GM23338 (cell line): ENCODE measurements around the gene FIGN. TPM values are rescaled to one million over a fixed set of nuclear protein-coding genes. Genes with fewer than 3 reads are reported as not detected.

ENCODE experiments used
- ATAC-seq: fragments of 200-7000 bp; cut with Tn5 transposase; 3 replicates; pipeline ENCODE4 v1.9.1; 2020
- DNase-seq: peaks from one replicate; pipeline ENCODE4 v3.0.0-alpha.2; 2015; ENCODE audit warnings: low spot score
- H2AFZ ChIP-seq: fragments of 200-600 bp; sonication (generic); 2 replicates; pipeline ENCODE4 v1.8.0; 2016; ENCODE audit warnings: antibody characterized with exemption, mild to moderate bottlenecking, moderate library complexity
- H3F3A ChIP-seq: fragments of 200-600 bp; sonication (generic); replicated peaks from 2 replicates; pipeline ENCODE4 v1.8.0; 2017; ENCODE audit warnings: antibody characterized with exemption, mixed run types, low read depth
- H3K27ac ChIP-seq: fragments of 200-600 bp; sonication (generic); 2 replicates; pipeline ENCODE4 v1.6.1; 2016; ENCODE audit warnings: low read depth
- H3K27me3 ChIP-seq: fragments of 200-600 bp; sonication (generic); 2 replicates; pipeline ENCODE4 v1.8.0; 2016; ENCODE audit warnings: mild to moderate bottlenecking, mixed run types, moderate library complexity; ENCODE audit not compliant: insufficient read depth
- H3K36me3 ChIP-seq: fragments of 200-600 bp; sonication (generic); 2 replicates; pipeline ENCODE4 v1.8.0; 2016; ENCODE audit warnings: mild to moderate bottlenecking; ENCODE audit not compliant: insufficient read depth
- H3K4me1 ChIP-seq: fragments of 200-600 bp; sonication (generic); 2 replicates; pipeline ENCODE4 v1.8.0; 2016; ENCODE audit warnings: mild to moderate bottlenecking, moderate library complexity; ENCODE audit not compliant: insufficient read depth
- H3K4me2 ChIP-seq: fragments of 200-600 bp; sonication (generic); 2 replicates; pipeline ENCODE4 v1.7.1; 2017; ENCODE audit warnings: mixed run types
- H3K4me3 ChIP-seq: fragments of 200-600 bp; sonication (generic); 2 replicates; pipeline ENCODE4 v1.6.1; 2016; ENCODE audit warnings: mixed run types
- H3K79me2 ChIP-seq: fragments of 200-600 bp; sonication (generic); replicated peaks from 2 replicates; pipeline ENCODE4 v1.8.0; 2017; ENCODE audit warnings: mild to moderate bottlenecking; ENCODE audit not compliant: insufficient read depth
- H3K9me2 ChIP-seq: fragments of 200-600 bp; sonication (generic); 2 replicates; pipeline ENCODE4 v1.8.0; 2017; ENCODE audit not compliant: insufficient read depth
- H4K20me1 ChIP-seq: fragments of 200-600 bp; sonication (generic); replicated peaks from 2 replicates; pipeline ENCODE4 v1.8.0; 2017; ENCODE audit warnings: mild to moderate bottlenecking; ENCODE audit not compliant: insufficient read depth
- H3K27ac Mint-ChIP-seq: 2 replicates; pipeline ENCODE4 v1.8.0; 2020; ENCODE audit warnings: inconsistent platforms, mild to moderate bottlenecking, moderate library complexity, mixed read lengths
- H3K27me3 Mint-ChIP-seq: 3 replicates; pipeline ENCODE4 v1.8.0; 2022; ENCODE audit warnings: low read depth, mild to moderate bottlenecking, moderate library complexity, mixed read lengths, inconsistent platforms; ENCODE audit not compliant: insufficient read depth, poor library complexity
- H3K36me3 Mint-ChIP-seq: 3 replicates; pipeline ENCODE4 v1.8.0; 2021; ENCODE audit warnings: low read depth, mild to moderate bottlenecking, inconsistent platforms, moderate library complexity, mixed read lengths
- H3K4me1 Mint-ChIP-seq: 3 replicates; pipeline ENCODE4 v1.8.0; 2020; ENCODE audit warnings: mild to moderate bottlenecking, inconsistent platforms, mixed read lengths
- H3K4me3 Mint-ChIP-seq: 3 replicates; pipeline ENCODE4 v1.8.0; 2021; ENCODE audit warnings: moderate library complexity, mild to moderate bottlenecking, inconsistent platforms, mixed read lengths
- H3K9me3 Mint-ChIP-seq: 3 replicates; pipeline ENCODE4 v1.8.0; 2020; ENCODE audit warnings: moderate library complexity, mild to moderate bottlenecking, inconsistent platforms, mixed read lengths
- CREB1 ChIP-seq: fragments of 250-450 bp; sonication (Bioruptor Pico); IDR thresholded peaks from 2 replicates; pipeline ENCODE4 v1.5.0; 2020; ENCODE audit warnings: low read depth, mild to moderate bottlenecking, moderate library complexity
- CTCF ChIP-seq, 2 experiments: fragments of 200-600 bp in 1 of 2; sonication (generic) in 1 of 2; conservative IDR thresholded peaks; 2 replicates each; pipeline versions ENCODE4 v1.5.1 to v1.6.1; 2016 to 2017; ENCODE audit warnings: antibody characterized with exemption in 2 of 2, low read depth in 2 of 2, mild to moderate bottlenecking in 2 of 2, moderate library complexity in 1 of 2
- ETS1 ChIP-seq: IDR thresholded peaks from 2 replicates; pipeline ENCODE4 v1.6.1; 2016; ENCODE audit warnings: antibody characterized with exemption
- EZH2 ChIP-seq: fragments of 200-600 bp; sonication (generic); IDR thresholded peaks from one replicate; pipeline ENCODE4 v1.8.0; 2017; ENCODE audit warnings: antibody characterized with exemption, mild to moderate bottlenecking, low read depth; ENCODE audit not compliant: unreplicated experiment
- EZH2phosphoT487 ChIP-seq: fragments of 200-600 bp; sonication (generic); IDR thresholded peaks from one replicate; pipeline ENCODE4 v1.8.1; 2018; ENCODE audit warnings: antibody characterized with exemption; ENCODE audit not compliant: unreplicated experiment
- JUNB ChIP-seq: IDR thresholded peaks from one replicate; pipeline ENCODE4 v1.6.1; 2016; ENCODE audit warnings: antibody characterized with exemption; ENCODE audit not compliant: unreplicated experiment
- NANOG ChIP-seq: IDR thresholded peaks from 2 replicates; pipeline ENCODE4 v1.6.1; 2016; ENCODE audit warnings: antibody characterized with exemption, borderline replicate concordance
- POLR2AphosphoS5 ChIP-seq: IDR thresholded peaks from 2 replicates; pipeline ENCODE4 v1.6.1; 2016; ENCODE audit warnings: antibody characterized with exemption, low read depth
- REST ChIP-seq: IDR thresholded peaks from one replicate; pipeline ENCODE4 v1.6.1; 2018; ENCODE audit warnings: antibody characterized with exemption; ENCODE audit not compliant: unreplicated experiment
- STAT1 ChIP-seq: IDR thresholded peaks from one replicate; pipeline ENCODE4 v1.6.1; 2016; ENCODE audit warnings: antibody characterized with exemption; ENCODE audit not compliant: unreplicated experiment
- ZNF114 ChIP-seq: fragments of 250-450 bp; sonication (Bioruptor Pico); IDR thresholded peaks from 2 replicates; pipeline ENCODE4 v1.5.0; 2020; ENCODE audit warnings: mild to moderate bottlenecking, moderate library complexity
- ZNF331 ChIP-seq: fragments of 250-450 bp; sonication (Bioruptor Pico); IDR thresholded peaks from 2 replicates; pipeline ENCODE4 v1.5.0; 2020; ENCODE audit warnings: low read depth, mild to moderate bottlenecking, moderate library complexity
- ZNF462 ChIP-seq: fragments of 250-450 bp; sonication (Bioruptor Pico); IDR thresholded peaks from 2 replicates; pipeline ENCODE4 v1.5.0; 2020; ENCODE audit warnings: mild to moderate bottlenecking, moderate library complexity
- polyA plus RNA-seq: library from polyadenylated mRNA; unstranded; fragments of >200 nt; fragmentation: Nextera tagmentation; extraction: Ambion mirVana; gene quantifications from 2 replicates; pipeline ENCODE4 v1.2.1, GENCODE V29; 2016
- total RNA-seq: library from RNA; depleted of rRNA; stranded (reverse); fragments of >200 nt; shearing (Covaris generic); gene quantifications from 2 replicates; pipeline ENCODE4 v1.2.3, GENCODE V29; 2014

The FIGN gene
- total and polyA plus RNA-seq, 2 experiments from 2014 or later: 17.2 to 23.6 TPM

GRCh38 chr2:163626639-163627109, 109.1 kb downstream of the FIGN start:
- no peaks in the 10 kb centered on the region for H4K20me1 ChIP-seq
- TF ChIP-seq CTCF (conservative IDR thresholded peaks at IDR 0.05; ENCODE audit: low read depth in 2 of 2) (no peak), EZH2phosphoT487 (no peak), CREB1 (no peak), ZNF331 (CRISPR knock-in tag) (no peak), NANOG (no peak), ZNF114 (CRISPR knock-in tag) (no peak), POLR2AphosphoS5 (no peak), ZNF462 (no peak), STAT1 (no peak), REST (no peak), JUNB (no peak), EZH2 (no peak), ETS1 (no peak)
- no peak overlapping the region for H3K27ac ChIP-seq
- H3K79me2 ChIP-seq: 0 out of 2 replicates have a peak, but pooled peaks cover 4% of the 10 kb centered on the region
- H3K4me3 ChIP-seq: no peak overlapping the region
- no peaks in the 10 kb centered on the region for H3K36me3 ChIP-seq
- no peak overlapping the region for H3K4me3 Mint-ChIP-seq
- H3K4me1 ChIP-seq: peaks cover 7% of the 10 kb centered on the region
- peaks cover 28% of the 10 kb centered on the region for H3K4me1 Mint-ChIP-seq
- no peaks in the 10 kb centered on the region for H3K27me3 Mint-ChIP-seq
- H3K27me3 ChIP-seq: no peaks in the 10 kb centered on the region
- DNase-seq (no peak), ATAC-seq (no peak)
- no peak overlapping the region for H3K27ac Mint-ChIP-seq
- H3F3A ChIP-seq: no peaks in the 10 kb centered on the region
- H3K9me2 ChIP-seq: no peaks in the 10 kb centered on the region; the same call in 1 of the 2 replicates
- no peaks in the 10 kb centered on the region for H3K9me3 Mint-ChIP-seq
- H2AFZ ChIP-seq: no peak overlapping the region
- H3K4me2 ChIP-seq: no peak overlapping the region
- H3K36me3 Mint-ChIP-seq: no peaks in the 10 kb centered on the region
